B cell (primary cell): Measurements from ENCODE around the gene TECTA.

ENCODE experiments used
- CTCF ChIP-seq: fragments of 200-600 bp; IDR thresholded peaks from one replicate; pipeline ENCODE4 v1.8.0; 2022; ENCODE audit warnings: antibody characterized with exemption, mild to moderate bottlenecking
- EZH2 ChIP-seq: IDR thresholded peaks from 2 replicates; pipeline ENCODE4 v1.6.1; 2012; ENCODE audit warnings: borderline replicate concordance, low read depth, mild to moderate bottlenecking, moderate library complexity, low read length; ENCODE audit not compliant: insufficient read depth, poor library complexity, severe bottlenecking

DNA sequence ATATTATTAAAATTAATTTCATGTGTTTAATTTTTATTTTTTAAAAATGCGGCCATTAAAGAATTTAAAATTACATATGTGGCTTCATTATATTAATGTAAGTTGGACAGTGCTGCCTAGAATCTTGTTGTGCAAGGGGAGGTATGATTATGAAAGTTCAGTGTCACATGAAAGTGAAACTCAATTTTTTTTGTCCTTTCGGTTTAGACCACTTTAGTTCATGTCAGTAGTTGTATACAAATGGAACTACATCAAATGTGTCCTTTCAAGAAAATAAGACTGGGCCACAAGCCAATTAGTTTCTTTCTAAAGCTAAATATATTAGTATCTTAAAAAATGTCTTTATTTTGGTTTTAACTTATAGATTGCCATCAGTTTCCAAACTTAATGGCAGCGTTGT is 41.4 kb upstream of the TECTA start:
- TF ChIP-seq CTCF (no peak), EZH2 (no peak)
